Pancreas (tissue), 10 donors: Measurements from ENCODE around the gene CSNK1A1. TPM values are rescaled to one million over a fixed set of nuclear protein-coding genes. Genes with fewer than 3 reads are reported as not detected.

Source experiments
- ATAC-seq, 4 donors: fragments of 200-7000 bp; cut with Tn5 transposase; one replicate each; pipeline versions ENCODE4 v1.8.0 to v1.9.1; 2020; ENCODE audit warnings: mild to moderate bottlenecking in 4 of 4, moderate library complexity in 4 of 4
- DNase-seq, 6 donors: peaks; one replicate each; pipeline ENCODE4 v3.0.0-alpha.2; 2020
- FAIRE-seq: peaks from 2 replicates; lab custom pipeline; 2012; peaks lifted over from hg19 to GRCh38; lab: Jason Lieb, UNC
- H3K27ac ChIP-seq, 4 donors: fragments of 200-600 bp; sonication (generic); 1 replicate in 3 of 4; 2 replicates in 1 of 4; pipeline versions ENCODE4 v1.5.0 to v1.8.0; 2020
- H3K27me3 ChIP-seq, 4 donors: fragments of 200-600 bp; one replicate each; pipeline ENCODE4 v1.8.0; 2021
- H3K36me3 ChIP-seq, 3 donors: fragments of 200-600 bp; sonication (generic) in 1 of 3; one replicate each; pipeline versions ENCODE4 v1.5.0 to v1.8.0; 2020 to 2021
- H3K4me1 ChIP-seq, 3 donors: fragments of 200-600 bp; one replicate each; pipeline ENCODE4 v1.8.0; 2021
- H3K4me3 ChIP-seq, 4 donors: fragments of 200-600 bp; sonication (generic) in 2 of 4; one replicate each; pipeline versions ENCODE4 v1.5.0 to v1.8.0; 2020 to 2021
- H3K9me3 ChIP-seq, 4 donors: fragments of 200-600 bp; one replicate each; pipeline ENCODE4 v1.8.0; 2021
- WGBS, 2 donors: extraction: QIAGEN DNeasy Blood & Tissue Kit; methylation state at CpG; one replicate each; pipeline ENCODE4 v1.1.7; 2013; 5-methylcytosine and 5-hydroxymethylcytosine counted together
- intact Hi-C, 3 donors: fragments of 100-400 bp; cut with DNase I; formaldehyde crosslinking; loops; one replicate each; pipeline versions ENCODE4 v1.11.1 to v1.14.2; 2022
- polyA plus RNA-seq, 2 donors: library from polyadenylated mRNA; stranded (reverse); fragments of 200-250 nt; gene quantifications; one replicate each; pipeline ENCODE4 v1.2.3, GENCODE V29; 2013
- total RNA-seq, 6 donors: library from RNA; stranded (reverse); fragmentation: NEBNext Ultra II Directional in 4 of 6; extraction: Animal tissue kit (Norgen Biotek cat#: 25700) in 4 of 6; gene quantifications; one replicate each; pipeline versions ENCODE4 v1.2.1 to v1.2.4, GENCODE V29; 2021 to 2023
- TF ChIP-seq, protein P1 (sequence below), 4 donors: fragments of 200-600 bp; sonication (generic) in 3 of 4; IDR thresholded peaks; one replicate each; pipeline versions ENCODE4 v1.5.0 to v1.8.0; 2021; ENCODE audit warnings: antibody characterized with exemption in 4 of 4
- donor health status: healthy with polysubstance abuse.
- donor health status: DM: no; HTN: no; CAD: no; lungs with moderate emphysema.
- donor health status: DM: no; HTN: no; CAD: no.
- donor health status: control.
- donor health status: control.
- donor health status: Bipolar disorder and iron deficiency.
- donor health status: DM: yes; HTN: yes; CAD: no.
- donor health status: DM: no; HTN: no; CAD: no.
- donor health status: DM: no; HTN: no; CAD: no.
- donor health status: DM: yes; HTN: yes; CAD: no.

The CSNK1A1 gene
- total and polyA plus RNA-seq, 8 donors: 23.0 to 98.1 (median 74.1) TPM

DNA sequence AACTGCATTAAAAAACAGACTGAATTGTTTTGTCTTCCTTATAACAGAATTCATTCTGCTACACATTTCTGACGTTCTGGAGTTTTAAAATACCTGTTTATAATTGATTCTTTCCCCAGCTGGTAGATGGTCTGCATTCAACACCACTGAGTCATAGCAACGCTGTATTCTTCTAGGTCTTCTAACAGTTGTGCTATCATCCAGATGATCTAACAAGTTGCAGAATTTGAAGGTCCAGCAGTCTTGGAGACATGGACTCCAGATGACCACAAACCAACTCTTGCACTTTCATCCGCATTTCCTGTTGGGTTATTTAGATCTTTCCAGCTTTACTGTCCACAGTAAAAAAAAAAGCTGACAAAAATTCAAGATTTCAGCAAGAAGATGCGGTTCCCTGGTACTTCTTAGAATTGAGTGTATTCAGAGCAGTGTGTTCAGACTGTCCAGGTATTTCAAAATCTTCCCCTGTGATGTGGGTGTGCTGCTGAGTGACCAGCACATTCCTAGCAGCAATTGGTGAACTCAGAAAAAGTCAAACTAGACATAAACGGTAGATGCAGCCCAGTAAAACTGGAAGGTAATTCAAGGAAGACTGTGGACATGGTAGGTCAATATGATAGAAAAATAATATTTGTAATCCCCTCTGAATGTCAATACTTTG, 50.2 kb downstream of the CSNK1A1 start:
- H3K36me3 ChIP-seq: peaks cover 5 to 51% (median 24%) of the 10 kb centered on the region in 3 donors

DNA sequence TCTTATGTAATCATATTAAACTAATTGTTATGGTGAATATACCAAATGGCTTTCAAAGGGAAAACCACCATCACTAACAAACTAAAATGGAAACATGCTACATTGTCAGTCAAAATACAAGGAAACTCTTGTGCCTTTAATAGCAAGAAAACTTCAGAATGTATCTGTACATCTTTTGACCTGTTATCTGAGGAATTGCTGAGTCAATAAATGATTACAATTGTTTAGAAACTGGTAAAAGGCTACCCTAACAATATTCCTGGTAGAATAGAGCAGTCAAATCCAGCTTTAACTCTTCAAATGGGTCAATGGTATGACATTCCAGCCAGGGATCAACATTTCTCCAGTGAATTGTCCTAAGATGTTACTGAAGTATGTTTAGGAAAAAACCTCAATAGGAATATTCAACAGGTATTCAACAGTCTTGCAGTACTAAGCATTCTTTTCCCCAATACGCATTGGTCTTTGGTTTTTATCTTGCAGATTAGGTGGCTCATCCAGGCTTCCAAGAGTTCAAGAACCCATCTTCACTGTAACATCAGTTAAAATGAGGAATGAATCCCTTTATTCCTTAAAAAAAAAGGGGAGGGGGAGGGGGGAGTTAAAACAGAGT, 52.4 kb downstream of the CSNK1A1 start:
- Histone ChIP-seq H3K4me3 (no peak overlapping the region), H3K4me1 (no peaks in the 10 kb centered on the region), H3K27ac (no peak overlapping the region), H3K36me3 (peaks cover 0 to 30% (median 11%) of the 10 kb centered on the region in 3 donors), H3K27me3 (no peaks in the 10 kb centered on the region), H3K9me3 (no peaks in the 10 kb centered on the region)
- DNase-seq: no peak
- no peak for ATAC-seq
- 84 to 91% methylated on average over 1 of the region's 1 CpG for WGBS, 2 donors
- TF ChIP-seq, protein P1, sequence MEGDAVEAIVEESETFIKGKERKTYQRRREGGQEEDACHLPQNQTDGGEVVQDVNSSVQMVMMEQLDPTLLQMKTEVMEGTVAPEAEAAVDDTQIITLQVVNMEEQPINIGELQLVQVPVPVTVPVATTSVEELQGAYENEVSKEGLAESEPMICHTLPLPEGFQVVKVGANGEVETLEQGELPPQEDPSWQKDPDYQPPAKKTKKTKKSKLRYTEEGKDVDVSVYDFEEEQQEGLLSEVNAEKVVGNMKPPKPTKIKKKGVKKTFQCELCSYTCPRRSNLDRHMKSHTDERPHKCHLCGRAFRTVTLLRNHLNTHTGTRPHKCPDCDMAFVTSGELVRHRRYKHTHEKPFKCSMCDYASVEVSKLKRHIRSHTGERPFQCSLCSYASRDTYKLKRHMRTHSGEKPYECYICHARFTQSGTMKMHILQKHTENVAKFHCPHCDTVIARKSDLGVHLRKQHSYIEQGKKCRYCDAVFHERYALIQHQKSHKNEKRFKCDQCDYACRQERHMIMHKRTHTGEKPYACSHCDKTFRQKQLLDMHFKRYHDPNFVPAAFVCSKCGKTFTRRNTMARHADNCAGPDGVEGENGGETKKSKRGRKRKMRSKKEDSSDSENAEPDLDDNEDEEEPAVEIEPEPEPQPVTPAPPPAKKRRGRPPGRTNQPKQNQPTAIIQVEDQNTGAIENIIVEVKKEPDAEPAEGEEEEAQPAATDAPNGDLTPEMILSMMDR (IDR thresholded peaks at IDR 0.05): no peak
- intact Hi-C loops: no loop called here
- no peak for FAIRE-seq

More for the DNA sequence above, 50.2 kb downstream of the CSNK1A1 start:
- Histone ChIP-seq H3K4me3 (no peak overlapping the region), H3K9me3 (no peaks in the 10 kb centered on the region), H3K4me1 (no peaks in the 10 kb centered on the region), H3K27ac (no peak overlapping the region), H3K27me3 (no peaks in the 10 kb centered on the region)
- ATAC-seq (no peak), DNase-seq (no peak), FAIRE-seq (no peak)
- 81% methylated on average over 5 of the region's 5 CpGs for WGBS, 2 donors
- intact Hi-C loops: no loop called here
- TF ChIP-seq, protein P1 (IDR thresholded peaks at IDR 0.05): no peak

DNA sequence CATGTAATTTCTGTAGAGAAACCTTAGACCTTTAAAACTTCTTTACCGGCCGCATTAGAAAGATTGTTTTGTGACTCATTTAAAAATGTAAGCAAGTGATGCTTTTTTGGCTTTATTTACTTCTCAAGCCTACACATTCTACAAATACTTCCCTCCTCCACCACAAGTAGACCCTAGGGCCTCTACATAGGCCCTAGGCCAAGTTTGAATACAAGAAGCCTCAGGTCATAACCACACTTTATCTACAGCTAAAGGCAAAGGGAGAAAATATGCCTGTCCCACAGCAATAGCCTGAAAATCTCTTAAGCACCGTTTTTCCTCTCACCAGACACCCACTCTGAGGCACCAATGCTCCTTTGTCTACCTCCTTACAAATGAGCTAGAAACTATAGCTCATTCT, 53.9 kb downstream of the CSNK1A1 start:
- WGBS, 2 donors: 68 to 72% methylated on average over 3 of the region's 3 CpGs
- H3K36me3 ChIP-seq: peaks cover 0 to 20% (median 11%) of the 10 kb centered on the region in 3 donors
- FAIRE-seq: no peak

DNA sequence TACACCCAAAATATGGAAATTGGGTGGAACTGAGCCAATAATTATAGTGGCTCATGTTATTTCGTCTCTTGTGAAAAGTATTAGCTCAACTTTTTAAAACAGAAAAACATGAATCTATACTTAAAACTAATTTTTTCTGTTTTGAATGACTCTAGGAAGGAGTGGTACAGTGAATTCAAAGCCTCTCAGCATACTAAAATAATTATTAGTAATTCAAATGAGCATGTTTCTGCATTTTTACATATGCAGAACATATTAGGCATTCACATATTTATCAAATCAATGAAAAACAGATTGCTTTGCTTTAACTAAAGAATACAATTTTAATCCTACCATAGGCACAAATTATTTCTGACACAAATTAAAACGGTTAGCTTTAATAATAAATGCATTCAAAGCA, 54.3 kb downstream of the CSNK1A1 start:
- DNase-seq (no peak), FAIRE-seq (no peak), ATAC-seq (no peak)
- H3K4me1 ChIP-seq: no peaks in the 10 kb centered on the region
- TF ChIP-seq, protein P1 (IDR thresholded peaks at IDR 0.05): no peak
- H3K27me3 ChIP-seq: no peaks in the 10 kb centered on the region
- H3K4me3 ChIP-seq: no peak overlapping the region
- no peaks in the 10 kb centered on the region for H3K9me3 ChIP-seq
- no peak overlapping the region for H3K27ac ChIP-seq
- 69 to 74% methylated on average over 2 of the region's 2 CpGs for WGBS, 2 donors
- intact Hi-C loops: no loop called here
- H3K36me3 ChIP-seq: peaks cover 0 to 20% (median 11%) of the 10 kb centered on the region in 3 donors

More for the DNA sequence above, 53.9 kb downstream of the CSNK1A1 start:
- Histone ChIP-seq H3K4me3 (no peak overlapping the region), H3K27me3 (no peaks in the 10 kb centered on the region), H3K4me1 (no peaks in the 10 kb centered on the region), H3K27ac (no peak overlapping the region), H3K9me3 (no peaks in the 10 kb centered on the region)
- TF ChIP-seq, protein P1 (IDR thresholded peaks at IDR 0.05): no peak
- intact Hi-C loops: no loop called here
- peak in 1 of 4 donors; percentile 36 for ATAC-seq
- no peak for DNase-seq

DNA sequence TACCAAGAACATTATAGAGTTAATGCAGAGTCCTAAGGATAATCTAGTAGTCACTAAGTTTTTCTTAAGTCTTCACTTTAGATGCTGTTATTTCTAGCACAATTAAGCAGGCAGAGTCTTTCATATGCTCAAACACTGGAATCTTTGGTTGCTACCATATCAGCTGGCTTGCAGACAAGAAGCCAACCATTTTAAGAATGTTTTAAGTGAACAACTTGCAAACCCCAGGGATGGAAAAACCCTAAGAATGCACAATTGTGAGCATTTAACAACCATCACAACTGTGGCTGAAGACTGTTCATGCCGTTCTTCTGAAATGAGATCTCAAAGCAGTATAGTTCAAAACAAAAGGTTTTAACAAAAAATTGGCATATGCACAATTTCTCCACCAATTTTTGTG, 55.1 kb downstream of the CSNK1A1 start:
- TF ChIP-seq, protein P1 (IDR thresholded peaks at IDR 0.05): no peak
- ATAC-seq (no peak), FAIRE-seq (no peak), DNase-seq (no peak)
- Histone ChIP-seq H3K27ac (no peak overlapping the region), H3K27me3 (no peaks in the 10 kb centered on the region), H3K36me3 (peaks cover 0 to 20% (median 11%) of the 10 kb centered on the region in 3 donors), H3K4me1 (no peaks in the 10 kb centered on the region), H3K4me3 (no peak overlapping the region), H3K9me3 (no peaks in the 10 kb centered on the region)
- intact Hi-C loops: no loop called here
- WGBS, 2 donors: 90 to 92% methylated on average over 1 of the region's 1 CpG
